Stimulated activated CD8-positive, alpha-beta memory T cell treated with anti-CD3 and anti-CD28 coated beads, Interleukin-7, amount 100 ng/mL, for 1 hour (primary cell): ENCODE measurements around the gene ALOX5.
"Not testable (repeated sequence)": the region's sequence is repeated elsewhere in the genome, so short reads cannot be mapped to it uniquely, and the experiment has no call there.

ENCODE experiments used
- DNase-seq, 2 donors: peaks; one replicate each; pipeline ENCODE4 v3.0.0-alpha.2; 2020; ENCODE audit warnings: low read depth in 2 of 2

The ALOX5 gene

DNA sequence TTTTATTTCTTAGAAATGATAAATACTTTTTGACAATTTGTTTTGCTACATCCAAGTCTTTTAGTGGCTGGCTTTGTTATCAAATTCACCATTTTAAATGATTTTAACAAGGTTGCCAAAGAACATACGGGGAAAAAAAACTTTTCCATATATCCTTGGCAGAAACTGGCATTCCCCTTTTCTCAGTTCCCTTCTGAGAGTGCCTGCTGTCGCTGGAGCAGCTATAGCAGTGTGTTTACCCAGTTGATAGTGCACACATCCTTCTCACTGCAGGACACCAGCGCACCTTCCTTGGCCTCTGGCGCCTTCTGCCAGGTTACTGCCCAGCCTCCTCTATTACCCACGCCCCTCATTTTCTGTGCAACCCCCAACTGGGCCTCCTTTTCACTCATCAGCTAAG is 94.1 kb downstream of the ALOX5 start:
- no peak for DNase-seq

DNA sequence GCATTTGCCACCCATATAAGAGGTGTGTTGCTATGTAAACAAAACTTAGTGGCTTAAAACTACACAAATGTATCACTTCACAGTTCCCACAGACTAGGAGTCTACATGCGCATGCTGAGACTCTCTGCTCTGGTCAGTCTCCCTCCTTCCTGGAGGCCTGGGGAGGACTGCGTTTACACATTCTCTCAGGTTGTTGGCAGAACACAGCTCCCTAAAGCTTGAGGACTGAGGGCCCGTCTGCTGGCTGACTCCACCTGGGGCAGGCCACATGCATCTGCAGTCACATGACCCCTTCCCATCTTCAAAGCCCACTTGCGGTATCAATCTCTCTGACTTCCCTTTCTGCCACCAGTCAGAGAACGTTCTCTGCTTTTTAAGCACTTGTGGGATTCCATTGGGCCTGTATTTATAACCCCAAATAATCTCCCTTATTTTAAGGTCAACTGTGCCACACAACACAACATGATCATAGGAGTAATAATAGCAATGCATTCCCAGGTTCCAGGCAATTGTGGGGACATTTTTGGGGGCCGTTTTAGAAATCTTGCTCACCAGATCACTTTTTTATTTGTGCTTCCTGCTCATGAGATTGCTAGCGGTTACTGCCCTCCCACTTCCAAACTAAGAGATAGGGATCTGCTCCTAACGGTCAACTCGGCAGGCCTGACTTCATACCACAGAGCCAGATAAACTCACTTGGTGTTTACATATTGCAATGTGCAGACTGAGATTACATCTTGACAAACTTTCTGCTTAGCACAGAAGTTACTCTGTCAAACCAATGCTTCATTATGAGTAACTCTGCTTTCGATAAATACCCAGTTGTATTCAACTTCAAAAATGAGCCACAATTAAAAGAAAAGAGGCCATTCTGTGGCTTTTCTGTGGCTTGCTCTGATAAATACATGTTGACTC is 96.3 kb downstream of the ALOX5 start:
- peak in 1 of 2 donors; percentile 16 for DNase-seq

DNA sequence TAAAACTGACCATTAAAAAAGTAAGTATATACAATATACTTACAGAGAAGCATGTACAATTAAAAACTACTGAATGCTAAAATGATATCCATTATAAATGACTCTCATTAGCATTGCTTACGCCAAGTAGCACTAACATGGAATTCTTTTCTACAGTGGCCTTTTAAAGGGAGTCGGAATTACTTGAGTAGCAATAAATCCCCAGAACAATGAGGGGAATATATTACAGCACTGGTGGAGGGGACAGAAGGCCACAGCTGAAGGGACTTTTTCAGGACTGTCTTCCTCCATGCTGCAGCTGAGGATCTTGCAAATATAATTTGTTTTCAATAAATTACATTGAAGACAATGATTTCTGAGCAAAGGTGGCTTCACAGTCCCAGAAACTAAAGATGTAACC is 97.0 kb downstream of the ALOX5 start:
- no peak for DNase-seq

DNA sequence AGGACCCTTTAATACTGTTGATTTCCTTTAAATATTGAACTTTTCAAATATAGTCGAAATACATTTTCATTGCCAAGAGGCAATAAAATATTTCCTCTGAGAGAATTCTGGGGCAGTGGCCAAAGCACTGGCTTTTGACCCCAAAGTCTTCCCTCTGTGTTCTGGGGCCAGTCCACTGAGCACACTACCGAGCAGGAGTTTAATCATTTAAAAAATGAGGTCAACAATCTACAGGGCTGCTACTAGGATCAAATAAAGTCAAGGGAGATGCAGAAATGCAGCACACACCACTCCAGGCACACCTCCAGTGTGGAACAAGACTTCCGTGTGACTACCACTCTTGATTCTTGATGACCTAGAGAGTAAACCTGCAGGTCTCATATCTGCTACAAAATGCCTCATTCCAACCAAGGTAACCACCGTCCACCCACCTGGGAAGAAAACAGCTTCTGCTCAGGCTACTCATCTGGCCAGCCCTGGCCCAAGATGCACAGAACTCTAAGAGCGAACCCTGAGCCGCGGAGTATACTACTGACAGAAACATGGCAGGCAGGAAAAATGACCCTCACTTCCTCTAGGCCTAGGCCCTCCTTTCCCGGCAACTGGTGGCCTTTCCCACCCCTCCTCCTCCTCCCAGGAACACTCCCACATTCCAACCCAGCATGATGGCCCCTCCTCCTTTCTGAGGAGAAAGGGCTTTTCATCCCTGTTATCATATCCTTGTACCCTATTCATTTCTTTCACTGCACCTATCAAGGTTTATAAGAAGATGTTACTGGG is 97.7 kb downstream of the ALOX5 start:
- DNase-seq = no peak

DNA sequence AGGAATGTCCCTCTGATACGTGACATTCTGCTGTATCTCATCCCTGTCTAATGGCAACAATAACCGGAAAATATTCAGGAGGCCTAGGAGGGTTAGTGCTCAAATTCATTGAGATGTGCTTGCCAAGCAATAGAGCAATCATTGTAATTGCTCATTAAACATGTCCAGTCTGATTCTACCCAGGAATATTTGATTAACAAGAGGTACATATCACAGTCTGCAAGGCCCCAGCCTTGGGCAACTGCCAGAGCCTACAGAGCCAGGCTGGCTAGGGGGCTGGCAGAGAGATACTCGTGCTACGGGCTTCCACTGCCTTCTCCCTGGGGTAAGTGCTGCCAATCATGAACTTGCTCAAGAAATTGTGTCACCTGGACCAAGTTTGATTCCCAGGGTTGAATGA is 99.1 kb downstream of the ALOX5 start:
- DNase-seq = no peak

DNA sequence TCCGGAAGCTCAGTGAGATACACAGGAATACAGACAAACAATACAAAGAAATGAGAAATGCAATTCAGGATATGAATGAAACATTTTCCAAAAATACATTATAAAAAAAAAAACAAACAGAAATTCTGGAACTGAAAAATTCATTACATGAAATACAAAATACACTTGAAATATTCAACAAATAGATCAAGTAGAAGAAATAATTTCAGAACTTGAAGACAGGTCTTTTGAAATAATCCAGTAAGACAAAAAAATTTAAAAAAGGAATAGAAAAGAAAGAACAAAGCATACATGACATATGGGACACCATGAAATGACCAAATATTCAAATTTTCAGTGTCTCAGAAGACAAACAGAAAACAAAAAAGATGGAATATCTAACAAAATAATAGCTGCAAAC is 102.5 kb downstream of the ALOX5 start:
- no peak for DNase-seq

DNA sequence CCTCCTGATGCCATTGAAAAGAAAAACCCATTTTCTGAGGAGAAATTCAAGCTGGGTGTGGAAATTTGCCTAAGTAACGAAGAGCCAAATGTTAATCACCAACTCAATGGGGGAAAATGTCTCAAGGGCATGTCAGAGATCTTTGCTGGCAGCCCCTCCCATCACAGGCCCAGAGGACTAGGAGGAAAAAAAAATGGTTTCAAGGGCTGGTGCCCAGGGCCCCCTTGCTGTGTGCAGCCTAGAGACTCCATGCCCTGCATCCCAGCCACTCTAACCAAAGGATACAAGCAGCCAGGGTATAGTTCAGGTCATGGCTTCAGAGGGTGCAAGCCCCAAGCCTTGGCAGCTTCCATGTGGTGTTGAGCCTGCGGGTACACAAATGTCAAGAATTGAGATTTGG is 106.3 kb downstream of the ALOX5 start:
- DNase-seq = no peak

DNA sequence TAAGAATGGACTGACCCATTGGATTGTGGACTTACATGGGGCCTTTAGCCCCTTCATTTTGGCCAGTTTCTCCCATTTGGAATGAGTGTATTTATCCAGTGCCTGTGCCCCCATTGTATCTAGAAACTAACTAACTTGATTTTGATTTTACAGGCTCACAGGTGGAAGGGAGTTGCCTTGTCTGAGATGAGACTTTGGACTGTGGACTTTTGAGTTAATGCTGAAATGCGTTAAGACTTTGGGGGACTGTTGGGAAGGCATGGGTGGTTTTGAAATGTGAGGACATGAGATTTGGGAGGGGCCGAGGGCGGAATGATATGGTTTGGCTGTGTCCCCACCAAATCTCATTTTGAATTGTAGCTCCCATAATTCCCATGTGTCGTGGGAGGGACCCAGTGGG is 107.1 kb downstream of the ALOX5 start:
- DNase-seq = not testable (repeated sequence)

DNA sequence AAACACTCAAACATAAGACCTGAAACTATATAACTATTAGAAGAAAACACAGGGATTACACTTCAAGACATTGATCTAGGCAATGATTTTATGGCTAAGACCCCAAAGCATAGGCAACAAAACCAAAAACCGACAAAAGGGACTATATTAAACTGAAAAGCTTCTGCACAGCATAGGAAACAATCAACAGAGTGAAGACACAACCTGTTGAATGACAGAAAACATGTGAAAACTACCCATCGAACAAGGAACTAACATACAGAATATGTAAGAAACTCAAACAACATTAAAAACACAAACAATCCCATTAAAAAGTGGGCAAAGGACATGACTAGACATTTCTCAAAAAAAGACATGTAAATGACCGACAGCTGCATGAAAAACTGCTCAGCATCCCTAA is 109.0 kb downstream of the ALOX5 start:
- no peak for DNase-seq

DNA sequence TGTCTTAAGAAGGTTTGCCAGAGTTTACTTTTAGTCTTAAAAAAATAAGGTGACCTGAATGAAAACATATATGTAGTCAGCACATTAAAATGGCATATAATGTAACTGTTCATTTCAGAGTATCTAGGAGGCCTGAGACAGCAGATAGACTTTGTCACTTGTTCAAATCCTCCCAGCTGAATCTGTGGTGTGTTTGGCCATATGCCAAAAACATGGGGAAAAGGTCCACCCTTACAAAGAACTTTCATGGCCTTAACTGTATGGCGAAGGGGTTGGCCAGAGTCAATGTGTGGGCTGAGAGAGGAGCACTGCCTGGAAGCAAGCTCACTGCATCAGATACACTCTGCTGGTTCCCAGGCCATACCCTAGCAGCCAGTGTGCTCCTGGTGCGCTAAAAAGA is 113.7 kb downstream of the ALOX5 start:
- no peak for DNase-seq

DNA sequence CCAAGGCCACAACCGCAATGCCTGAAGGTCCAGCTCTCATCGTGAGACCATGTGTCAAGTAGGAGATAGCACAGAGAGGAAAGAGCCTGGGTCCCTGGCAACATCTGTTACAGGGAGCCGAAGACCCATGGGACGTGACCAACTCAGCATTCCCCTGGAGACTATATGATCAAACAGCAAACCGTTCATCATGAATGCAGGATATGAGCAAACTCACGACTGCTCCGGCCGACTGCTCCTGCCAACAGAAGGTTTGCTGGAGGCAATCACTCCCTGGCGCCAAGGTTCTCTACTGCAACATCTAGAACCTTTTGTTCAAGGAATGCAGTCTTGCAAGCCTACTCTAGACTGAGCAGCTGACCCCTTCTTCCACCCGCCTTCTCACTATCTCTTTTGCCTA is 114.3 kb downstream of the ALOX5 start:
- DNase-seq = no peak

DNA sequence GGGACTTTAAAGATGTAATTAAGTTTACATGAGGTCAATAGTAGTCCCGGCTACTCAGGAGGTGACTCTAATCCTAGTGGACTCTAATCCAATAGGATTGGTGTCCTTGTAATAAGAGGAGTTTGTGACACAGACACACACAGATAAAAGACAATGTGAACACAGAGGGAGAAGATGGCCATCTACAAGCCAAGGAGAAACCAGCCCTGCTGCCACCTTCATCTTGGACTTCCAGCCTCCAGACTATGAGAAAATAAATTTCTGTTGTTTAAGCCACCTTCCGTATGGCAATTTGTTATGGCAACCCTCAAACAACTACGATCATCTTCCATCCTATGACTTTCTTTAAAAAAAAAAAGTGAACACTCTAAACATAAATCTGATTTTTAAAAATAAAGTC is 116.3 kb downstream of the ALOX5 start:
- DNase-seq = no peak

DNA sequence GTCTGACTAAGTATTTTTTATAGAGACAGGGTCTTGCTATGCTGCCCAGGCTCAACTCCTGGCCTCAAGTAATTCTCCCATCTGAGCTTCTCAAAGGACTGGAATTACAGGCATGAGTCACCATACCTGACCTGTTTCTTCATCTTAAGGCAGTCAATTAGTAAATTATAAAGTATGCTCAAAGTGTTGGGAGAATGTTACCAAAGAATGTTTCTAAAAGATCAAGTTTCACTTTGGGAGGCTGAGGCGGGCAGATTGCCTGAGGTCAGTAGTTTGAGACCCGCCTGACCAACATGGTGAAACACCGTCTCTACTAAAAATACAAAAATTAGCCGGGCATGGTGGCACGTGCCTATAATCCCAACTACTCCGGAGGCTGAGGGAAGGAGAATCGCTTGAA is 117.0 kb downstream of the ALOX5 start:
- DNase-seq = no peak
